HL-60 (cell line): Measurements from ENCODE around the gene HIPK4.

Source experiments
- DNase-seq, 2 experiments: peaks; one replicate each; pipeline ENCODE4 v3.0.0-alpha.2; 2010 to 2020; ENCODE audit warnings: low read depth in 1 of 2, low spot score in 1 of 2
- H3K27ac ChIP-seq: fragments of 250-450 bp; sonication (Bioruptor Pico); replicated peaks from 2 replicates; pipeline ENCODE4 v1.5.1; 2020; ENCODE audit warnings: mild to moderate bottlenecking, moderate library complexity
- H3K27me3 ChIP-seq: fragments of 250-450 bp; sonication (Bioruptor Pico); 2 replicates; pipeline ENCODE4 v1.5.1; 2021; ENCODE audit warnings: mild to moderate bottlenecking, moderate library complexity; ENCODE audit not compliant: insufficient read depth, poor library complexity, severe bottlenecking
- H3K4me3 ChIP-seq: replicated peaks from 2 replicates; pipeline ENCODE4 v1.5.1; 2011; ENCODE audit warnings: mild to moderate bottlenecking, control low read depth, low read length; ENCODE audit not compliant: insufficient read depth
- GABPA ChIP-seq: IDR thresholded peaks from 2 replicates; pipeline ENCODE4 v1.6.1; 2012; ENCODE audit warnings: low read depth
- POLR2AphosphoS5 ChIP-seq: IDR thresholded peaks from 2 replicates; pipeline ENCODE4 v1.6.1; 2012; ENCODE audit warnings: low read depth
- REST ChIP-seq: IDR thresholded peaks from 2 replicates; pipeline ENCODE4 v1.6.1; 2012; ENCODE audit warnings: low read depth; ENCODE audit not compliant: insufficient replicate concordance
- SPI1 ChIP-seq: IDR thresholded peaks from 2 replicates; pipeline ENCODE4 v1.6.1; 2012; ENCODE audit warnings: low read depth, mild to moderate bottlenecking, borderline replicate concordance
- TF ChIP-seq, protein P1 (sequence below): IDR thresholded peaks from one replicate; pipeline ENCODE4 v1.5.1; 2011; ENCODE audit warnings: low read length, control low read depth, inconsistent platforms; ENCODE audit not compliant: insufficient read depth

Gene HIPK4

GRCh38 chr19:40344422-40344821, 45.6 kb downstream of the HIPK4 start:
- H3K27ac ChIP-seq: no peak overlapping the region
- no peak for DNase-seq
- H3K27me3 ChIP-seq: no peaks in the 10 kb centered on the region
- H3K4me3 ChIP-seq: no peak overlapping the region
- TF ChIP-seq REST (no peak), GABPA (no peak), POLR2AphosphoS5 (no peak), SPI1 (no peak)
- TF ChIP-seq, protein P1, sequence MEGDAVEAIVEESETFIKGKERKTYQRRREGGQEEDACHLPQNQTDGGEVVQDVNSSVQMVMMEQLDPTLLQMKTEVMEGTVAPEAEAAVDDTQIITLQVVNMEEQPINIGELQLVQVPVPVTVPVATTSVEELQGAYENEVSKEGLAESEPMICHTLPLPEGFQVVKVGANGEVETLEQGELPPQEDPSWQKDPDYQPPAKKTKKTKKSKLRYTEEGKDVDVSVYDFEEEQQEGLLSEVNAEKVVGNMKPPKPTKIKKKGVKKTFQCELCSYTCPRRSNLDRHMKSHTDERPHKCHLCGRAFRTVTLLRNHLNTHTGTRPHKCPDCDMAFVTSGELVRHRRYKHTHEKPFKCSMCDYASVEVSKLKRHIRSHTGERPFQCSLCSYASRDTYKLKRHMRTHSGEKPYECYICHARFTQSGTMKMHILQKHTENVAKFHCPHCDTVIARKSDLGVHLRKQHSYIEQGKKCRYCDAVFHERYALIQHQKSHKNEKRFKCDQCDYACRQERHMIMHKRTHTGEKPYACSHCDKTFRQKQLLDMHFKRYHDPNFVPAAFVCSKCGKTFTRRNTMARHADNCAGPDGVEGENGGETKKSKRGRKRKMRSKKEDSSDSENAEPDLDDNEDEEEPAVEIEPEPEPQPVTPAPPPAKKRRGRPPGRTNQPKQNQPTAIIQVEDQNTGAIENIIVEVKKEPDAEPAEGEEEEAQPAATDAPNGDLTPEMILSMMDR: no peak

GRCh38 chr19:40342644-40343311, 47.2 kb downstream of the HIPK4 start:
- DNase-seq: no peak
- Histone ChIP-seq H3K27me3 (no peaks in the 10 kb centered on the region), H3K27ac (no peak overlapping the region), H3K4me3 (no peak overlapping the region)
- TF ChIP-seq, protein P1: no peak
- TF ChIP-seq POLR2AphosphoS5: no peak
- no peak for TF ChIP-seq REST
- TF ChIP-seq SPI1: no peak
- TF ChIP-seq GABPA: no peak

- Histone ChIP-seq H3K4me3 (no peak overlapping the region), H3K27ac (no peak overlapping the region)
- DNase-seq: no peak
These were observed 48.1 kb downstream of the HIPK4 start for GRCh38 chr19:40341601-40342482.

More at GRCh38 chr19:40341601-40342482, 48.1 kb downstream of the HIPK4 start:
- H3K27me3 ChIP-seq: no peaks in the 10 kb centered on the region
- TF ChIP-seq REST (no peak), POLR2AphosphoS5 (no peak), GABPA (no peak), SPI1 (no peak)
- TF ChIP-seq, protein P1: no peak
